Dedifferentiated amniotic fluid mesenchymal stem cell (primary cell): ENCODE measurements around the gene SLC24A3.
A peak's percentile ranks its signal among the peaks of the same experiment; 100 is the strongest.
"Not testable (repeated sequence)": the region's sequence is repeated elsewhere in the genome, so short reads cannot be mapped to it uniquely, and the experiment has no call there.

Experiments
- DNase-seq: peaks from one replicate; pipeline ENCODE4 v3.0.0-alpha.2; 2016; ENCODE audit errors: extremely low spot score

SLC24A3 gene

DNA sequence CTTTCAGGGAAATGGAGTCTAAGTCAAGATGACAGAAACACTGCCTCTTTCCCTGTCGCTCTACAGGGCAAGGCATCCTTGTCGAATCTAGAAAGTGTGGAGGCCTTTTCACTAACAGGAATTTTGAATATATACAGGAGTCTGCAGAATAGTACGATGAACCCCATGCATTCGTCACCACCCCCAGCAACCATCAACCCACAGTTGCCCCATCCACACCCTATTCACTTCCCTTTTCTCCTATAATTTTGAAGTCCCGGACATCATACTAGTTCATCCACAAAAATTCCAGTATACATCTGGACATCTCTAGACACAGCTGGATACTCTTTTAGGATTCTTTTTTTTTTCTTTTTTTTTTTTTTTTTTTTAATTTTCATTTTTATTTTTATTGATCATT is 464.9 kb downstream of the SLC24A3 start:
- no peak for DNase-seq

DNA sequence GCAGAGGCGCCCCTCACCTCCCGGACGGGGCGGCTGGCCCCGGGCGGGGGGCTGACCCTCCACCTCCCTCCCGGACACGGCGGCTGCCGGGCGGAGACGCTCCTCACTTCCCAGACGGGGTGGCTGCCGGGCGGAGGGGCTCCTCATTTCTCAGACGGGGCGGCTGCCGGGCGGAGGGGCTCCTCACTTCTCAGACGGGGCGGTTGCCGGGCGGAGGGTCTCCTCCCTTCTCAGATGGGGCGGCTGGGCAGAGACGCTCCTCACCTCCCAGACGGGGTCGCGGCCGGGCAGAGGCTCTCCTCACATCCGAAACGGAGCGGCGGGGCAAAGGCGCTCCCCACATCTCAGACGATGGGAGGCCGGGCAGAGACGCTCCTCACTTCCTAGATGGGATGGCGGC is 466.1 kb downstream of the SLC24A3 start:
- not testable (repeated sequence) for DNase-seq

DNA sequence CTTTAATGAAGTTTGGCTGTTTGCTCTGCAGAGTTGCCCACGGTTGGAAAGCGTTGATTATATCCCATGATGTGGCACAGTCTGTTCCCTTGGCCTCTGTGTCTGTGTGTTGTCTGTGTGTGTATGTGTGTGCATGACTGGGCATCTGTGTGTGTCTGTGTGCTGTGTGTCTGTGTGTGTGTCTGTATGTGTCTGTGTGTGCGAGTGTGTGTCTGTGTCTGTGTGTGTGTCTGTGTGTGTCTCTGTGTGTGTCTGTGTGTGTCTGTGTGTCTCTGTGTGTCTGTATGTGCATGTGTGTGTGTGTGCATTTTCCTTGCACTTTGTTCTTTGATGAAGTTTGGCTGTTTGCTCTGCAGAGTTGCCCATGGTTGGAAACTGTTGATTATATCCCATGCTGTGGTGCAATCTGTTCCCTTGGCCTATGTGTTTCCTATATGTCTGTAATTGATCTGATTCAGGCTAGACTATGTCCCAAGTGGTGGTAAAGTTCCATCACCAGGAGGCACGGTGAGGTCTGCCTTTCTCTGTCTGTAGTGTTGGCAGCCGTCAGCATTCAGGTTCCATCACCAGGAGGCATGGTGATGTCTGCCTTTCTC is 467.6 kb downstream of the SLC24A3 start:
- no peak for DNase-seq

DNA sequence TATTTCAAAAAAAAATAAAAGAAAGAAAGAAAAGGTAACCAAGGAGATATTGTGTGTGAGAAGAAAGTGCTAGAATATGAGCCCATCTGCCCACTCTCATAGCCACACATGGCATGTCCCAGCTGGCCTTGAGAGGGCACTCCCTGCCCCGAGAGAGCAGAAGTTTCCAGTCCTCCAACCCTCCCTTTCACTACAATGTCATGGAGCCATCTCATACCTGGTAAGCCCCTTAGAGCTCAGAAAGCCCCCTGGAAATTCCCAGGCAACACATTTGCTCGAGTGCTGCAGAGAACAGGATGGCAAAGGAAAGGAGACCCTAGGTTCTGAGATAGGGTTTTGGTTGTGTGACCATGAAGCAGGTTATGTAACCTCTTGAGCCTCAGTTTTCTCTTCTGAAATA is 469.8 kb downstream of the SLC24A3 start:
- DNase-seq: no peak

DNA sequence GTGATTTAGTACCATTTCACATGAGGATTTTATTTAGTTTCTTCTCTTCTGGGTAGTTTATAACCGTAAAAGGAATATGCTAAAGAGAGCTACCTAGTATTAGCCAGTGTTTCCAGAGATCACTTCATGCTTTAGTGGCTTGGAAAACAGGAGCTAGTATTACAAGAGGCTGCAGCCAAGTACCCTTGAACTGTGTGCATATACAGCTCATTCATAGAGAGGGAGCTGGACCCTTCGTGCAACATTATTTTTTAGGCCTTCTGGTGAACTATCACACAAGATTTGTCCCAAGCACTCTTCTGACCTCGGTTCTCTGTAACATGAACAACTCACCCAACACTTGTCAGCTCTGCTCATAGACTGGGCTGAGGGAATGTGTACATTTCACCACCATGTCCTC is 470.7 kb downstream of the SLC24A3 start:
- no peak for DNase-seq

DNA sequence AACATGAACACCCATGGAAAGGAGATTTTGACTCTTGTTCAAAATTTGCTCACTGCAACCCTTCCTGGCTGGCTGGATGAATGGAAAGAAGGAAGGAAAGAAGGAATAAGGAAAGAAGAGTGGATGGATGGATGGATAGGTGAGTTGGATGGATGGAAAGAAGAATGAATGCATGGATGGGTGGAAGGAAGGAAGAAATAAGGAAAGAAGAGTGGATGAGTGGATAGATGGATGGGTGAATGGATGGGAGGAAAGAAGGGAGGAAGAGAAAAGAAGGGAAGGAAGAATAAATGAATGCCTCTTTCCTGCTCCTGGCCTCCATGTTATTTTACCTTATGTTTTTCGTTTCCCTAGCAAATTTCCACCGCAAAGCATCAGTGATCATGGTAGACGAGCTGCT is 471.4 kb downstream of the SLC24A3 start:
- DNase-seq: no peak

DNA sequence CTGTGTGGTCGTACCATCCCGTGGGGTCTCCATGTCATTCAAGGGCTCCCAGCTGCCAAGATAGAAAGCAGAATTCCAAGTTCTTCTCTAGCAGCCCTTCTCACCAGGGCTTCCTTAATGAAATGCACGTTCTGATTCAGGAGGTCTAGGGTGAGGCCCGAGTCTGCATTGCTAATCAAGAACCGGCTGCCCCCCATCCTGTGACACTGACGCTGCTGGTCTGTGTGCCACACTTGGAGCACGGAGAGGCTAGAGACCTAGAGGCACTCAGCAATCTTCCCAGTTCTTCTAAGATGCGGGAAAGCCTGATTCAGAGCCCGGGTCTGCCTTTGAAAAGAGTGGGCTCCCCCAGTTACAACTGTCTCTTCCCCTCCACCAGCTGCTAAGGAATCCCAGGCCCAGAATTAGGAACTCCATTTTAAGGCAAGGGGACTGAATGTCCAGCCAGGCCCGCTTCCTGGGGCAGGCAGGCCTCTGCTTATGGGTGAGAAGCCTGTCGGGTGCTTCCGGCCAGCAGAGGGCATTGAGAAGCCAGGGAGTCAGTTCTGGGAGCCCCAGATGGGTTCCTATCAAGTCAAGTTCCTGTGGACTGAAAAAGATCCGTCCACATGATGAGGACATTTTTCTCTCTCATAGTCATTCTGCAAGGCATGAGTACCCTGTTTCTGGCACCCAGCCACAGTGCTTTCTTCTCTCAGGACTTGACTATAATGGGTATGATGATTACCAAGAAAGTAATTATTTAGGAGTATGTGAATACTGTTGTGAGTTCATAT is 475.8 kb downstream of the SLC24A3 start:
- peak; percentile 81 for DNase-seq

DNA sequence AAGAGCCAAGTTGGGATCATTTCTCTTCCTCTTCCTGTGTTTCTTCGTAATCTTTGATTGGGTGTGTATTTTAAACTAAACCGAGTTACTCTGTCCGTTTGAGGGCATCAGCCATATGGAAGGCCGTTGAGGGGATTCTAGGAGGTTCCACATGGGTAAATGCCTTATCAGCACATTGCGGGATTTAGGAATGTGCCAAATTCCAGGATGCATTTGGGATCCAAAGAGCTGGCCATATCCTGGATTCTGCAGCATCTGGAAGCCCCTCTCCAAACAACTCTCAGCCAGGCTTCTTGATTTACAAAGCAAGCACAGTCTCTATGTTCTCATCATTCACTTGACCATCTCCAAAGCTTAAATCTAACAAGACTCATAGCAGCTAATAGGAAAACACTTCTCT is 478.0 kb downstream of the SLC24A3 start:
- no peak for DNase-seq

DNA sequence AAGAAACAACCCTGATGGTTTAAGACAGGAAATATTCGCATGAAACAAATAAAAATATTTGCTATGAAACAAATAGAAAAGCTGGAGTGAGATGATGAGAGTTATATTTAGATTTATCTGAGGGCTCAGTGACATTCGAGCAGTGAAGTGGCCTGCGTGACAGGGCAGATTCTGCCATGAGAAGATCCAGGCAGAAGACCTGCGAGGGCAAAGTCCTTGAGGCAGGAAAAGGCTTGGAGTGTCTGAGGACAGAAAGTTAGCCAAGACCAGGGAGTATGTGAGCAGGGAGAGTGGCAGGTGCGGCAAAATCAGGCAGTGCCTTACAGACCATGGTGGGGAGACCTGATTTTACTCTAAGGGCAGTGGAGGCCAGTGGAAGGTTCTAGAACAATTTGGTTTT is 478.7 kb downstream of the SLC24A3 start:
- DNase-seq: no peak

DNA sequence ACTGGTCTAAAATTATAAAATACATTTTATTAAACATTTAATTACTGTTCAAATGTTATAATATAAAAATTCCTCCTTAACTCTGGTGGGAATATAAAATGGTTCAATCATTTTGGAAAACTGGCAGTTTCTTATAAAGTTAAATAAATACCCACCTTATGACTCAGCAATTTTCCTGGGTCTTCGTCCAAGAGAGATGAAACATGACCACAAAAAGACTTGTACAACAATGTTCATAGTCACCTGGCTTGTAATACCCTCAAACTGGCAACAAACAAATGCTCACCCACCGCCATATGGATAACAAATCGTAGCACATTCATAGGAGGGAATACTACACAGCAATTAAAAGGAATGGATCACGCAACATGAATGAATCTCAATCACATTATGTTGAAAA is 479.7 kb downstream of the SLC24A3 start:
- no peak for DNase-seq

DNA sequence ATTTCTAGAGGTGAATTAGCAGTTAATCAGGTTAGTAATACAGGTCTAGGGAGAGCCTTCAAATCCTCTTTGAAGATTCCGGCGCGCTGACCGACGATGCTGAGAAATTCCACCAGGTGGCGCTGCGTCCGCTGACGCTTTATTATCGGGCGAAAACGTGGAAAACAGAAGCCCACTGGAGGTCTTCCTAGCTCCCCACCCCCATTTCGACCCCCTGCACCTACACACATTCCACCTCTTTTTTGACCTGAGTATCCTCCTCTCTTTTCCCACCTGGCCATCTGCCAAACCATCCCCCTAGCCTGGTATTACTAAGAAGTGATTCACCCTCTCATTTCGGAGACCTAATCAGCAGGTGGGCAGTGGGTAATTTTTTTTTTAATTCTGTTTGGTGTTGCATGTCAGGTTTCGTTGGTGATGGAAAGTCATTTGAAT is 480.3 kb downstream of the SLC24A3 start:
- DNase-seq: peak; percentile 34

DNA sequence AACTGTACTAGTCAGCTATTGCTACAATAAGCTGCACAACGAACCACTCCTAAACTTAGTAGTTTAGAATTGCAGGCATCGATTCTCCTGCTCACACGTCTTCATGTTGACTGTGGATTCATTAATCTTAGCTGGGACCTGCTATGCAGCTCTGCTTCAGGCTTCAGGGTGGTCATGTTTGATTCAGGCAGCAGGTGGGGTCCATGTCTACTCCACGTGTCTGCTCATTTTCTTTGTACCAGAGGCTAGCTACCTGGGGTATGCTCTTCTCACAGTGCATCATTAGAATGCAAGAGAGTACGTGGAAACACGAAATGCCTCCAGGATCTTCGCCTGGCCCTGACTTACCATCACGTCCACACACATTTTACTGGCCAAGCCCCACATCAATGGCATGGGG is 481.1 kb downstream of the SLC24A3 start:
- no peak for DNase-seq

DNA sequence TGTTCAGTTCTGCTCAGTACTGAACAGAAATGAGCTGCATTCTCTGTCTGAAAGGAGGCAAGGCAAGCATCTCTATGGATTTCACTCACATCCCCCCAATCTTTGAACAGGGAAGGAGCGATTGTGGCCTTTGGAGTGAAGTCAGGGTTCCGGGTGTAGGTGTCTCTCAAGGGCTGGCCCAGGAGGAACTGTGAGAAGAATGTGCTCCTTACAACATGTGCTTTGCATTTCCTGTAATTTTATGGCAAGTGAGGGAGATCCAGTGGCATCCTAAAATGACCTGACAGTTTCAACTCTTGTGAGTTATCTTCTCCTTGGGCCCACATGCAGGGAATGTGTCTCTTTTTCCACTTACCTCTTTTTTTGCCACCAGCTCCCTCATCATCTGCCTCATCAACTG is 482.6 kb downstream of the SLC24A3 start:
- DNase-seq: no peak

DNA sequence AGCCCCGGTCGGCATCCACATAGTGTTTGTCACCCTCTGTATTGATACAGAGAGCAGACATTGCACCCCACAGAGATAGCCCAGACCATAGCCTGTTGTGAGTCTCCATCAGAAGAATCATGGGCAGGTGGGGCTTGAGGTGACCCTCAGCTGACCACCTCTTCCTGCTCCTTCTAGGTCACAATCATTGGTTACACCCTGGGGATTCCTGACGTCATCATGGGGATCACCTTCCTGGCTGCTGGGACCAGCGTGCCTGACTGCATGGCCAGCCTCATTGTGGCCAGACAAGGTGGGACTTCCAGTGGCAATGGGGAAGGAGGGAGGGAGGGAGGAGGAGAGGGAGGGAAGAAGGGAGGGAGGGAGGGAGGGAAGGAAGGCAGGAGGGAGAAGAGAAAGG is 484.2 kb downstream of the SLC24A3 start:
- no peak for DNase-seq

DNA sequence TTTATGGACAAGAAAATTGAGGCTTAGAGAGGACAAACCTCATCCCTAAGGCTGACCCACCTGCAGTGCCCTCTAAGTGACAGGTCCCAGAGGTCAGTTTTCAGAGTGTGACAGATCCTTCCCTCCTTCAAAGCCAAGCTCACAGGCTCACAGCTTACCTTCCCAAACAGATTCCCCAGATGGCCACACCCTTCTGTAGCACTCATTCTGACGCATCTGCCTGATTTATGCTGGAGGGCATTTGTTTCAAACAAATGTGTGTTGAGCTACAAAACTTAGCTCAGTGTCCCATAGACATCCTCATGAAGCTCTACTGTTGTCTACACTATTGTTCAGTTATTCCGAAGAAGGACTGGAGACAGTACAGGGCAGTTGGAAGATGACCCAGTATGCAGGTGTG is 485.0 kb downstream of the SLC24A3 start:
- no peak for DNase-seq

DNA sequence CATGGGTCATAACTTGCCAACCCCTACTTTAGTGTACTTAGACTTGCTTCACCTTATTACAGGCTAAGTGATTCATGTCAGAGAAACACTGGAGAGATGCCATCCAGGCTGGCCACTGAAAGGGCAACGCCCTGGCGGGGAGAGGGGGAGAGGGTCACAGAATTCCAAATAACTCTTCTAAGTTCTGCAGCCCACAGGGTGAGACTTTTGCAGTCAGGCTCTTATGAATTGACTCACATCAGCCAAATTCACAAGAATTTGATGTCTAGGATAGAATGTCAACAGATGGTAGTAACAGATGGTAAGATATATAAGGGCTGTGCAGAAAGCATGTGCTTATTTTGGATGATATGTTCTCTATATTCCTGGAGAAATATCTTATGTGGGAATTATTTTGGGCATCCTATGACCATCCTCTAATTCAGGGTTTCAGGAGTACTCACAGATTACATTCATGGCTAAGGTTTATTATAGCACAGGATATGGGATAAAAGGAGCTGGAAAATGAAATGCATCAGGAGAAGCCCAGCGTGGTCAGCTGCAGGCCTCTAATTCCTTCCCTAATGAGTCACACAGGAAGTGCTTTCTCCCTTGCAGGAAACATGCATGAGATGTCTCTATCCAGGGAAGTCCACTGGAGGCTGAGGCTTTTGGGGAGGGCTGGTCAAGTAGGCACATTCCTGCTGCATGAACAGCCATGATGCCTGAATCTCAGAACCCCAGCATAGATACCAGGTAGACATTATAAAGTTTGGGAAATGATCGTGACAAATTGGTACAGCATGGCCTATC is 486.9 kb downstream of the SLC24A3 start:
- DNase-seq: peak; percentile 53

DNA sequence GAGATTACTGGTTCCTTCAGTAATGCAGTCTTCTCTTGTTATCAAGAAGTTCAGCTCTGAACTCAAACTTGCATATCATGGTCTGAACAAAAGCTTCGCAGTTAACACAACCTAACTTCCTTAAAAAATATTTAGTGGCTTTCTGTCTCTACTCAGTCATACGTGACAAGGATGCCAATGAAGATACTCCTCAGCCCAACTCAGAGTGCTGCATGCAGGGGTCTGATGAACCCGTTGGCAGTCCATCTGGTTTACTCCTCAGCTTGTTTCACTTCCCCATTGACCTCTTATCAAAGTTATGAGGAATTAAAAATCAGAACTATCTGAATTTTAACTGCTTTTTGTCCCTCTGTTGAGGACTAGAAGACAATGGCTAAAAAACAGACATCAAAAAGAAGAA is 489.0 kb downstream of the SLC24A3 start:
- DNase-seq: no peak

DNA sequence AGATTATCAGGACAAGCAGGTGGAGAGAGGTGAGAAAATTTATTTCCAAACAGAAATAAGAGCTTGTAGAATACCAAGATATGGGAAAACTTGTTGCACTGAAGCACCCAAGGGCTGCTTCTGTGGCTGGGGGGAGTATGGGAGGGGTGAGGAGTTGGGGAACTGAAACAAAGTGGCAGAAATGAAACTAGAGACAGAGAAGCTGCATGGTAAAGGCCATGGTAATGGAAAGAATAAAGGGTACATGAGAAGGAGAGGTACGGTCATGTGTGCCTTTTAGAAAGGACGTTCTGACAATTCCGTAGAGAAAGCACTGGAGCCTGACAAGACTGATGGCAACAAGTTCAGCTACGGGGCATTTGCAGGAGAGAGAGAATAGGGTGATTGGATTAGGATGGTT is 494.0 kb downstream of the SLC24A3 start:
- DNase-seq: no peak

DNA sequence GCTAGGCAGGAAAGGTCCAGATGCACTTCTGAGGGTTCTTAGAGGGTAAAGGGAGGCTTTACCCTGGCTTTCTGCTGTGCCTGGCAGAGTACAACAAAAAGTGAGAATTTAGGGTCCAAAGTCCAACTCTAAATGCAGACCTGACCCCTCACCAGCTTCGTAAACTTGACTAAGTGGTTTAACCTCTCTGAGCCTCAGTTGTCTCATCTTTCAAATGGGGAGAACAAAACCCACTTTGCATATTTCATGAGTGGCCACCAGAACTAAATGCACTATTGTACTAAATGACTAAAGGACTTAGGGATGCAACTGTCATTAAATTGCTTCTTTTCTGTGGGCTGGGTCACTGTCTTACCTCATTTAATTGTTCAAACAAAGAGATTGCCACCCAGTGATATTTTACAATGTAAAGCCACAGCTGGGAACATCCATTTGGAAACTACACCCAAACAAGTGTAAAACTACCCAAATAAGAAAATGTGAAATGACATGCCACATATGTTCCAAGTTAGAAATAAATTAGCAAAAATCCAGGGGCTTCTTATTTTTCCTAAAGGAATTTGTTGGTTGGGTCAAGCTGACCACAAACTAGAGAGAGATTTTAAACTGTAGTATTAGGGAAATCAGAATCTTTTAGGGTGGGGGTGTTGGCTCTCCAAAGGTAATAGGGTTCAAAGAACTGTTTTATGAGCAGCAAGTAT is 497.3 kb downstream of the SLC24A3 start:
- DNase-seq: peak; percentile 72

DNA sequence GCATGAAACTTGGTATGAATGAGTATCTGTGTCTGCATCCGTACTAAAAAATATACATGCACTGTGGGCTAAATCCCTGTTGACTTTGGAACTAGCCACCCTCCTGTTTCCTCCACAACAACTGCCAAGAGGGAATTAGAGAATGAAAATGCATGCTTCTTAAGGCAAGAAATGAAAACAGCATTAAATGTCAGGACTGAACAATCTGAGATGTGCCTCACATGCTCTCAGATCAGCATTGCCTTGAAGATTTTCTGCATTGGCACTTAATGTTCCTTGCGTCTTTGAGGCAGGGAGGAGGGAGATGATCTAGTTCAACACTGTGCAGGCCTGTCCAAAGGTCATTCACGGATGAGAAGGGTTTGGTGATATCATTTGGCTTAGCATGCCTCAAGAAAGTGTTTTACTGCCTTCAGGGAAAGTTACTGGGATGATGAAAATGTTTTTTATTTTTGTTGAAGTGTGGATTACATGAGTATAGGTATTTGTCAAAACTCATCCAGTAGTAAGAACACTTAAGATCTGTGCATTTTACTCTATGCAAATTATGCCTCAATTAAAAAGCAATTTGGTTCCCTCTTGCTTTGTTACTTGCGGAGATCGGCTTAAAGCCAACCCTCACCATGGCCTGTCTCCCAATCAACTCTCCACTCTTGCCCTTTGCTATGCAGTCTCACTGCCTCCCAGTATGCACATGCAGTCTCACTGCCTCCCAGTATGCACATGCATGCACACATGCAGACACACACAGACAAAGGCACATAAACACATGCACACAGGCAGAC is 498.1 kb downstream of the SLC24A3 start:
- no peak for DNase-seq

DNA sequence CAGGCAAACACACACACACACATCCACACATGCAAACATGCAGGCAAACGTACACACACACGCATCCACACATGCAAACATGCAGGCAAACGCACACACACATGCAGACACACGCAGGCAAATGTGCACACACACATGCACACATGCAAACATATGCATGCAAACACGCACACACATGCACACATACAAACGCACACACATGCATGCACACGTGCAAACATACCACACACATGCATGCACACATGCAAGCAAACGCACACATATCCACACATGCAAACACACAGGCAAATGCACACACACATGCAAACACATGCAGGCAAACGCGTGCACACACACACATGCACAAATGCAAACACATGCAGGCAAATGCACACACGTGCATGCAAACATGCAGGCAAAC is 498.7 kb downstream of the SLC24A3 start:
- no peak for DNase-seq
